SK-N-SH (cell line): ENCODE measurements around the gene RPSA. TPM values are rescaled to one million over a fixed set of nuclear protein-coding genes. Genes with fewer than 3 reads are reported as not detected.

ENCODE experiments used
- CTCF ChIA-PET: fragments of 300-600, 350-600 bp; formaldehyde crosslinking; extraction: SDS; loops from one replicate; lab custom pipeline; 2021; lab: Yijun Ruan, JAX
- POLR2A ChIA-PET: fragments of 350-600 bp; sonication (Branson Sonifier 250); formaldehyde crosslinking; extraction: SDS; loops from one replicate; lab custom pipeline; 2020; ENCODE audit warnings: antibody characterized with exemption, inconsistent platforms; lab: Yijun Ruan, JAX
- DNase-seq: peaks from one replicate; pipeline ENCODE4 v3.0.0; 2012
- H2AFZ ChIP-seq: fragments of 200-600 bp; sonication (generic); 2 replicates; pipeline ENCODE4 v1.8.1; 2016; ENCODE audit warnings: antibody characterized with exemption, mild to moderate bottlenecking, low read depth
- H3F3A ChIP-seq: fragments of 200-600 bp; sonication (generic); replicated peaks from 2 replicates; pipeline ENCODE3; 2016; ENCODE audit warnings: antibody characterized with exemption, mild to moderate bottlenecking; ENCODE audit not compliant: insufficient read depth
- H3K27ac ChIP-seq, 2 experiments: fragments of 200-500 bp in 1 of 2; fragments of 200-600 bp in 1 of 2; sonication (Bioruptor generic) in 1 of 2; sonication (generic), shearing (Covaris generic) in 1 of 2; 2 replicates each; pipeline versions ENCODE4 v1.5.1 to v1.6.1; 2014 to 2016; ENCODE audit warnings: low read depth in 2 of 2, inconsistent platforms in 1 of 2, low read length in 1 of 2, mild to moderate bottlenecking in 1 of 2, mixed read lengths in 1 of 2
- H3K27me3 ChIP-seq: fragments of 200-600 bp; sonication (generic), shearing (Covaris generic); 2 replicates; pipeline ENCODE4 v1.6.1; 2016; ENCODE audit warnings: mixed run types; ENCODE audit not compliant: insufficient read depth
- H3K36me3 ChIP-seq, 2 experiments: fragments of 200-500 bp in 1 of 2; fragments of 200-600 bp in 1 of 2; sonication (Bioruptor generic) in 1 of 2; sonication (generic) in 1 of 2; replicated peaks in 1 of 2; 2 replicates each; pipeline versions ENCODE3 to v1.5.1; 2014 to 2016; ENCODE audit warnings: low read length in 1 of 2, mild to moderate bottlenecking in 1 of 2; ENCODE audit not compliant: insufficient read depth in 2 of 2, control insufficient read depth in 1 of 2
- H3K4me1 ChIP-seq, 2 experiments: fragments of 200-500 bp in 1 of 2; fragments of 200-600 bp in 1 of 2; sonication (Bioruptor generic) in 1 of 2; sonication (generic), shearing (Covaris generic) in 1 of 2; 2 replicates each; pipeline versions ENCODE4 v1.5.1 to v1.6.1; 2014 to 2016; ENCODE audit warnings: low read depth in 1 of 2, low read length in 1 of 2, mixed run types in 1 of 2; ENCODE audit not compliant: insufficient read depth in 2 of 2, control insufficient read depth in 1 of 2
- H3K4me2 ChIP-seq: fragments of 200-600 bp; sonication (generic), shearing (Covaris generic); 2 replicates; pipeline ENCODE4 v1.6.1; 2017; ENCODE audit warnings: mixed run types
- H3K4me3 ChIP-seq, 2 experiments: fragments of 200-500 bp in 1 of 2; fragments of 200-600 bp in 1 of 2; sonication (Bioruptor generic) in 1 of 2; sonication (generic), shearing (Covaris generic) in 1 of 2; 2 replicates each; pipeline versions ENCODE4 v1.5.1 to v1.8.1; 2014 to 2016; ENCODE audit warnings: low read depth in 2 of 2, inconsistent platforms in 1 of 2, low read length in 1 of 2, mild to moderate bottlenecking in 1 of 2, mixed read lengths in 1 of 2, moderate library complexity in 1 of 2
- H3K79me2 ChIP-seq: fragments of 200-600 bp; sonication (generic); 2 replicates; pipeline ENCODE4 v1.8.1; 2017; ENCODE audit warnings: mild to moderate bottlenecking; ENCODE audit not compliant: insufficient read depth
- H3K9ac ChIP-seq: fragments of 200-600 bp; sonication (generic); 2 replicates; pipeline ENCODE4 v1.6.1; 2017; ENCODE audit warnings: mixed run types
- H3K9me2 ChIP-seq: fragments of 200-600 bp; sonication (generic); 2 replicates; pipeline ENCODE4 v1.6.1; 2017; ENCODE audit warnings: mixed run types
- H3K9me3 ChIP-seq: fragments of 200-600 bp; sonication (generic); 2 replicates; pipeline ENCODE4 v1.6.1; 2017; ENCODE audit warnings: mixed run types, mild to moderate bottlenecking, moderate library complexity
- H4K20me1 ChIP-seq: fragments of 200-600 bp; sonication (generic); 2 replicates; pipeline ENCODE4 v1.6.1; 2017; ENCODE audit warnings: mild to moderate bottlenecking, mixed run types; ENCODE audit not compliant: insufficient read depth
- EZH2phosphoT487 ChIP-seq: fragments of 200-600 bp; sonication (generic); IDR thresholded peaks from 2 replicates; pipeline ENCODE4 v1.6.1; 2017; ENCODE audit warnings: low read depth, mixed run types, mild to moderate bottlenecking, antibody characterized with exemption, moderate library complexity, borderline replicate concordance
- JUND ChIP-seq: IDR thresholded peaks from 2 replicates; pipeline ENCODE4 v1.4.0; 2012
- MXI1 ChIP-seq: IDR thresholded peaks from 2 replicates; pipeline ENCODE4 v1.6.1; 2012; ENCODE audit warnings: mild to moderate bottlenecking, low read depth, low read length, improper control_type of control experiment
- NFIC ChIP-seq: IDR thresholded peaks from 2 replicates; pipeline ENCODE4 v1.4.0; 2012; ENCODE audit warnings: borderline replicate concordance
- RAD21 ChIP-seq: IDR thresholded peaks from 2 replicates; pipeline ENCODE4 v1.6.1; 2012; ENCODE audit warnings: mild to moderate bottlenecking, low read length
- TCF12 ChIP-seq: IDR thresholded peaks from 2 replicates; pipeline ENCODE4 v1.4.0; 2012
- TEAD4 ChIP-seq: IDR thresholded peaks from 2 replicates; pipeline ENCODE4 v1.4.0; 2012; ENCODE audit warnings: mild to moderate bottlenecking, borderline replicate concordance; ENCODE audit not compliant: insufficient read depth
- WGBS: methylation state at CpG from one replicate; pipeline ENCODE4 v1.1.6; 2017; ENCODE audit warnings: low lambda C conversion rate; 5-methylcytosine and 5-hydroxymethylcytosine counted together
- polyA plus RNA-seq, 3 experiments: library from polyadenylated mRNA; depleted of rRNA; stranded (reverse); fragments of >200 nt; gene quantifications; 2 replicates each; pipeline ENCODE4 v1.2.3, GENCODE V29; 2012
- TF ChIP-seq, protein P1 (sequence below): fragments of 200-600 bp; sonication (generic); IDR thresholded peaks from 2 replicates; pipeline ENCODE4 v1.6.1; 2017; ENCODE audit warnings: antibody characterized with exemption, mild to moderate bottlenecking, moderate library complexity
- TF ChIP-seq, protein P2 (sequence below): IDR thresholded peaks from 2 replicates; pipeline ENCODE4 v1.4.0; 2012; ENCODE audit warnings: low read depth, borderline replicate concordance
- TF ChIP-seq, protein P3 (sequence below): IDR thresholded peaks from 2 replicates; pipeline ENCODE4 v1.6.1; 2012; ENCODE audit warnings: mild to moderate bottlenecking, low read depth, low read length, moderate library complexity

Gene RPSA
- polyA plus RNA-seq, 1 of the 3 experiments (the other 2 are of a cell fraction) = 2,958 TPM

DNA sequence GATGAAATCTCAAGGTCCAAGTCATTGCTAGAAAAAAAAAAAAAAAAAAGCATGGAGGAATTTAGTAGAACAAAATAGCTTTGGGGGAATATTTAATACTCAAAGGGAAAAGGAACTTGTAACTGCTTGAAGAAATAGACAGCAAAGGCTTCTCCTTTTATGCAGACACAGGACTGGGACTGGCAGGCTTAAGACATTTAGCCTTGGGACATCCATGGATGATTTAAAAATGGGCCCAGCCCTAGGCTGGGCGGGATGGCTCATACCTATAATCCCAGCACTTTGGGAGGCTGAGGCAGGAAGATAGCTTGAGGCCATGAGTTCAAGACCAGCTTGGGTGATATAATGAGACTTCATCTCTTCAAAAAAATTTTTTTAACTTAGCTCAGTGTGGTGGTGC lies 19.8 kb downstream of the RPSA start:
- Histone ChIP-seq H3K27me3 (no peaks in the 10 kb centered on the region), H3K9me2 (no peaks in the 10 kb centered on the region), H3K9me3 (no peaks in the 10 kb centered on the region), H3K27ac (no peak overlapping the region), H2AFZ (no peak overlapping the region), H3K9ac (no peak overlapping the region), H3K36me3 (no peaks in the 10 kb centered on the region), H3K79me2 (no peaks in the 10 kb centered on the region), H4K20me1 (no peaks in the 10 kb centered on the region), H3F3A (no peaks in the 10 kb centered on the region), H3K4me2 (no peak overlapping the region), H3K4me3 (no peak overlapping the region), H3K4me1 (no peaks in the 10 kb centered on the region; a peak in 1 of 4 replicates)
- ChIA-PET POLR2A (no interaction called here), CTCF (interaction anchor here (1.4 to 2.0 kb wide), 2 partner anchors 21 to 72 kb away, joined by 5 read pairs; no protein-coding TSS in a partner anchor)
- DNase-seq = no peak
- TF ChIP-seq NFIC (no peak), JUND (no peak), TCF12 (no peak), TEAD4 (no peak), MXI1 (no peak), EZH2phosphoT487 (no peak), RAD21 (no peak)
- TF ChIP-seq, protein P1, sequence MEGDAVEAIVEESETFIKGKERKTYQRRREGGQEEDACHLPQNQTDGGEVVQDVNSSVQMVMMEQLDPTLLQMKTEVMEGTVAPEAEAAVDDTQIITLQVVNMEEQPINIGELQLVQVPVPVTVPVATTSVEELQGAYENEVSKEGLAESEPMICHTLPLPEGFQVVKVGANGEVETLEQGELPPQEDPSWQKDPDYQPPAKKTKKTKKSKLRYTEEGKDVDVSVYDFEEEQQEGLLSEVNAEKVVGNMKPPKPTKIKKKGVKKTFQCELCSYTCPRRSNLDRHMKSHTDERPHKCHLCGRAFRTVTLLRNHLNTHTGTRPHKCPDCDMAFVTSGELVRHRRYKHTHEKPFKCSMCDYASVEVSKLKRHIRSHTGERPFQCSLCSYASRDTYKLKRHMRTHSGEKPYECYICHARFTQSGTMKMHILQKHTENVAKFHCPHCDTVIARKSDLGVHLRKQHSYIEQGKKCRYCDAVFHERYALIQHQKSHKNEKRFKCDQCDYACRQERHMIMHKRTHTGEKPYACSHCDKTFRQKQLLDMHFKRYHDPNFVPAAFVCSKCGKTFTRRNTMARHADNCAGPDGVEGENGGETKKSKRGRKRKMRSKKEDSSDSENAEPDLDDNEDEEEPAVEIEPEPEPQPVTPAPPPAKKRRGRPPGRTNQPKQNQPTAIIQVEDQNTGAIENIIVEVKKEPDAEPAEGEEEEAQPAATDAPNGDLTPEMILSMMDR = no peak
- TF ChIP-seq, protein P2, sequence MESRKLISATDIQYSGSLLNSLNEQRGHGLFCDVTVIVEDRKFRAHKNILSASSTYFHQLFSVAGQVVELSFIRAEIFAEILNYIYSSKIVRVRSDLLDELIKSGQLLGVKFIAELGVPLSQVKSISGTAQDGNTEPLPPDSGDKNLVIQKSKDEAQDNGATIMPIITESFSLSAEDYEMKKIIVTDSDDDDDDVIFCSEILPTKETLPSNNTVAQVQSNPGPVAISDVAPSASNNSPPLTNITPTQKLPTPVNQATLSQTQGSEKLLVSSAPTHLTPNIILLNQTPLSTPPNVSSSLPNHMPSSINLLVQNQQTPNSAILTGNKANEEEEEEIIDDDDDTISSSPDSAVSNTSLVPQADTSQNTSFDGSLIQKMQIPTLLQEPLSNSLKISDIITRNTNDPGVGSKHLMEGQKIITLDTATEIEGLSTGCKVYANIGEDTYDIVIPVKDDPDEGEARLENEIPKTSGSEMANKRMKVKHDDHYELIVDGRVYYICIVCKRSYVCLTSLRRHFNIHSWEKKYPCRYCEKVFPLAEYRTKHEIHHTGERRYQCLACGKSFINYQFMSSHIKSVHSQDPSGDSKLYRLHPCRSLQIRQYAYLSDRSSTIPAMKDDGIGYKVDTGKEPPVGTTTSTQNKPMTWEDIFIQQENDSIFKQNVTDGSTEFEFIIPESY = no peak
- TF ChIP-seq, protein P3, sequence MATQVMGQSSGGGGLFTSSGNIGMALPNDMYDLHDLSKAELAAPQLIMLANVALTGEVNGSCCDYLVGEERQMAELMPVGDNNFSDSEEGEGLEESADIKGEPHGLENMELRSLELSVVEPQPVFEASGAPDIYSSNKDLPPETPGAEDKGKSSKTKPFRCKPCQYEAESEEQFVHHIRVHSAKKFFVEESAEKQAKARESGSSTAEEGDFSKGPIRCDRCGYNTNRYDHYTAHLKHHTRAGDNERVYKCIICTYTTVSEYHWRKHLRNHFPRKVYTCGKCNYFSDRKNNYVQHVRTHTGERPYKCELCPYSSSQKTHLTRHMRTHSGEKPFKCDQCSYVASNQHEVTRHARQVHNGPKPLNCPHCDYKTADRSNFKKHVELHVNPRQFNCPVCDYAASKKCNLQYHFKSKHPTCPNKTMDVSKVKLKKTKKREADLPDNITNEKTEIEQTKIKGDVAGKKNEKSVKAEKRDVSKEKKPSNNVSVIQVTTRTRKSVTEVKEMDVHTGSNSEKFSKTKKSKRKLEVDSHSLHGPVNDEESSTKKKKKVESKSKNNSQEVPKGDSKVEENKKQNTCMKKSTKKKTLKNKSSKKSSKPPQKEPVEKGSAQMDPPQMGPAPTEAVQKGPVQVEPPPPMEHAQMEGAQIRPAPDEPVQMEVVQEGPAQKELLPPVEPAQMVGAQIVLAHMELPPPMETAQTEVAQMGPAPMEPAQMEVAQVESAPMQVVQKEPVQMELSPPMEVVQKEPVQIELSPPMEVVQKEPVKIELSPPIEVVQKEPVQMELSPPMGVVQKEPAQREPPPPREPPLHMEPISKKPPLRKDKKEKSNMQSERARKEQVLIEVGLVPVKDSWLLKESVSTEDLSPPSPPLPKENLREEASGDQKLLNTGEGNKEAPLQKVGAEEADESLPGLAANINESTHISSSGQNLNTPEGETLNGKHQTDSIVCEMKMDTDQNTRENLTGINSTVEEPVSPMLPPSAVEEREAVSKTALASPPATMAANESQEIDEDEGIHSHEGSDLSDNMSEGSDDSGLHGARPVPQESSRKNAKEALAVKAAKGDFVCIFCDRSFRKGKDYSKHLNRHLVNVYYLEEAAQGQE = no peak
- 33% methylated on average over 1 of the region's 1 CpG for WGBS
